SK-N-SH (cell line): ENCODE results near the gene C15orf39.

Source experiments
- CHD2 ChIP-seq: fragments of 150-350 bp; IDR thresholded peaks from 2 replicates; pipeline ENCODE4 v1.6.1; 2018; ENCODE audit warnings: low read length; ENCODE audit not compliant: partially characterized antibody
- EP300 ChIP-seq, 2 experiments: IDR thresholded peaks; 2 replicates each; pipeline versions ENCODE4 v1.4.0 to v1.6.1; 2012; ENCODE audit warnings: borderline replicate concordance in 1 of 2, low read depth in 1 of 2, low read length in 1 of 2
- GABPA ChIP-seq: IDR thresholded peaks from 2 replicates; pipeline ENCODE4 v1.4.0; 2012; ENCODE audit warnings: low read depth, mild to moderate bottlenecking
- POLR2AphosphoS5 ChIP-seq: IDR thresholded peaks from 2 replicates; pipeline ENCODE4 v1.6.1; 2012; ENCODE audit warnings: low read depth, low read length
- RAD21 ChIP-seq: IDR thresholded peaks from 2 replicates; pipeline ENCODE4 v1.6.1; 2012; ENCODE audit warnings: mild to moderate bottlenecking, low read length
- RXRA ChIP-seq: IDR thresholded peaks from 2 replicates; pipeline ENCODE4 v1.4.0; 2012; ENCODE audit warnings: low read depth, mild to moderate bottlenecking, borderline replicate concordance
- SIN3A ChIP-seq: IDR thresholded peaks from 2 replicates; pipeline ENCODE4 v1.6.1; 2012; ENCODE audit warnings: low read depth, mild to moderate bottlenecking, low read length, moderate library complexity, borderline replicate concordance
- YY1 ChIP-seq: IDR thresholded peaks from 2 replicates; pipeline ENCODE4 v1.4.0; 2012; ENCODE audit warnings: low read depth, mild to moderate bottlenecking
- TF ChIP-seq, protein P1 (sequence below): IDR thresholded peaks from 2 replicates; pipeline ENCODE4 v1.4.0; 2012; ENCODE audit warnings: low read depth
- TF ChIP-seq, protein P2 (sequence below): fragments of 200-600 bp; sonication (generic); IDR thresholded peaks from 2 replicates; pipeline ENCODE4 v1.6.1; 2017; ENCODE audit warnings: antibody characterized with exemption, mild to moderate bottlenecking, moderate library complexity
- TF ChIP-seq, protein P3 (sequence below): fragments of 150-350 bp; IDR thresholded peaks from 2 replicates; pipeline ENCODE4 v1.6.1; 2017; ENCODE audit warnings: antibody characterized with exemption, low read length, low read depth, borderline replicate concordance
- TF ChIP-seq, protein P4 (sequence below): fragments of 150-350 bp; IDR thresholded peaks from 2 replicates; pipeline ENCODE4 v1.6.1; 2016; ENCODE audit warnings: mild to moderate bottlenecking, low read depth, low read length
- TF ChIP-seq, protein P5 (sequence below): IDR thresholded peaks from 2 replicates; pipeline ENCODE4 v1.6.1; 2012; ENCODE audit warnings: mild to moderate bottlenecking, low read depth, low read length, moderate library complexity

DNA sequence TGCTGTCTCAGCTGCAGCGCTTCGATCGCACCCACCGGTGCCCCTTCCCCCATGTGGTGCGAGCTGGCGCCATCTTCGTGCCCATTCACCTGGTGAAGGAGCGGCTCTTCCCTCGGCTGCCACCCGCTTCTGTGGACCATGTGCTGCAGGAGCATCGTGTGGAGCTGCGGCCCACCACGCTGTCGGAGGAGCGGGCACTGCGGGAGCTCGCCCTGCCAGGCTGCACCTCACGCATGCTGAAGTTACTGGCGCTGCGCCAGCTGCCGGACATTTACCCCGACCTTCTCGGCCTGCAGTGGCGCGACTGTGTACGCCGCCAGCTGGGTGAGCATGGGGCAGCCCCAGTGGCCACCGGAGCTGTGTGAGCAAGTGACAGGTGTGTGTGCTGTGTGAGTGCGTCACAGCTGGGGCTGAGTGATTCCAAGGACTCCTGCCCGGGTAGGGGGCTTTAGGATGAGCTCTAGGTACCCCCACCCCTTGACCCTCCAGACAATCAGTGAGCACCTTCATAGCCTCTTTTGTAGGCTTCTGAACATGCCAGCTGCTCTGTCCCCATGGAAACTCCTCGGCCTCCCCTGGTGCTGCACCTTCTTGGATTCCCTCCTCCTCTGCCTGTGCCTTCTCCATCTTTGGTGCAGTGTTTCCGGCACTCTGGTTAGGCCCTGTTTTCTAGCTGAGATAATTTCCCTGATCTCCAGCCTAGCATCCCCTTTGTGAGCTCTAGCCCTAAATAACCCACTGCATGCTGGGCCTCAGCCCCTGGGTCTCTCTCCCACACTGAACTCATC, 7.0 kb downstream of the C15orf39 start:
- TF ChIP-seq, protein P1, sequence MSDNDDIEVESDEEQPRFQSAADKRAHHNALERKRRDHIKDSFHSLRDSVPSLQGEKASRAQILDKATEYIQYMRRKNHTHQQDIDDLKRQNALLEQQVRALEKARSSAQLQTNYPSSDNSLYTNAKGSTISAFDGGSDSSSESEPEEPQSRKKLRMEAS, result no peak
- no peak for TF ChIP-seq GABPA
- TF ChIP-seq EP300 (IDR thresholded peaks at IDR 0.05; ENCODE audit: borderline replicate concordance in 1 of 2, low read depth in 1 of 2, low read length in 1 of 2), result no peak
- no peak for TF ChIP-seq CHD2
- TF ChIP-seq, protein P2, sequence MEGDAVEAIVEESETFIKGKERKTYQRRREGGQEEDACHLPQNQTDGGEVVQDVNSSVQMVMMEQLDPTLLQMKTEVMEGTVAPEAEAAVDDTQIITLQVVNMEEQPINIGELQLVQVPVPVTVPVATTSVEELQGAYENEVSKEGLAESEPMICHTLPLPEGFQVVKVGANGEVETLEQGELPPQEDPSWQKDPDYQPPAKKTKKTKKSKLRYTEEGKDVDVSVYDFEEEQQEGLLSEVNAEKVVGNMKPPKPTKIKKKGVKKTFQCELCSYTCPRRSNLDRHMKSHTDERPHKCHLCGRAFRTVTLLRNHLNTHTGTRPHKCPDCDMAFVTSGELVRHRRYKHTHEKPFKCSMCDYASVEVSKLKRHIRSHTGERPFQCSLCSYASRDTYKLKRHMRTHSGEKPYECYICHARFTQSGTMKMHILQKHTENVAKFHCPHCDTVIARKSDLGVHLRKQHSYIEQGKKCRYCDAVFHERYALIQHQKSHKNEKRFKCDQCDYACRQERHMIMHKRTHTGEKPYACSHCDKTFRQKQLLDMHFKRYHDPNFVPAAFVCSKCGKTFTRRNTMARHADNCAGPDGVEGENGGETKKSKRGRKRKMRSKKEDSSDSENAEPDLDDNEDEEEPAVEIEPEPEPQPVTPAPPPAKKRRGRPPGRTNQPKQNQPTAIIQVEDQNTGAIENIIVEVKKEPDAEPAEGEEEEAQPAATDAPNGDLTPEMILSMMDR, result no peak
- TF ChIP-seq, protein P3, sequence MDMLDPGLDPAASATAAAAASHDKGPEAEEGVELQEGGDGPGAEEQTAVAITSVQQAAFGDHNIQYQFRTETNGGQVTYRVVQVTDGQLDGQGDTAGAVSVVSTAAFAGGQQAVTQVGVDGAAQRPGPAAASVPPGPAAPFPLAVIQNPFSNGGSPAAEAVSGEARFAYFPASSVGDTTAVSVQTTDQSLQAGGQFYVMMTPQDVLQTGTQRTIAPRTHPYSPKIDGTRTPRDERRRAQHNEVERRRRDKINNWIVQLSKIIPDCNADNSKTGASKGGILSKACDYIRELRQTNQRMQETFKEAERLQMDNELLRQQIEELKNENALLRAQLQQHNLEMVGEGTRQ, result no peak
- no peak for TF ChIP-seq YY1
- no peak for TF ChIP-seq POLR2AphosphoS5
- no peak for TF ChIP-seq RAD21
- TF ChIP-seq, protein P4, sequence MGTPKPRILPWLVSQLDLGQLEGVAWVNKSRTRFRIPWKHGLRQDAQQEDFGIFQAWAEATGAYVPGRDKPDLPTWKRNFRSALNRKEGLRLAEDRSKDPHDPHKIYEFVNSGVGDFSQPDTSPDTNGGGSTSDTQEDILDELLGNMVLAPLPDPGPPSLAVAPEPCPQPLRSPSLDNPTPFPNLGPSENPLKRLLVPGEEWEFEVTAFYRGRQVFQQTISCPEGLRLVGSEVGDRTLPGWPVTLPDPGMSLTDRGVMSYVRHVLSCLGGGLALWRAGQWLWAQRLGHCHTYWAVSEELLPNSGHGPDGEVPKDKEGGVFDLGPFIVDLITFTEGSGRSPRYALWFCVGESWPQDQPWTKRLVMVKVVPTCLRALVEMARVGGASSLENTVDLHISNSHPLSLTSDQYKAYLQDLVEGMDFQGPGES, result no peak
- TF ChIP-seq, protein P5, sequence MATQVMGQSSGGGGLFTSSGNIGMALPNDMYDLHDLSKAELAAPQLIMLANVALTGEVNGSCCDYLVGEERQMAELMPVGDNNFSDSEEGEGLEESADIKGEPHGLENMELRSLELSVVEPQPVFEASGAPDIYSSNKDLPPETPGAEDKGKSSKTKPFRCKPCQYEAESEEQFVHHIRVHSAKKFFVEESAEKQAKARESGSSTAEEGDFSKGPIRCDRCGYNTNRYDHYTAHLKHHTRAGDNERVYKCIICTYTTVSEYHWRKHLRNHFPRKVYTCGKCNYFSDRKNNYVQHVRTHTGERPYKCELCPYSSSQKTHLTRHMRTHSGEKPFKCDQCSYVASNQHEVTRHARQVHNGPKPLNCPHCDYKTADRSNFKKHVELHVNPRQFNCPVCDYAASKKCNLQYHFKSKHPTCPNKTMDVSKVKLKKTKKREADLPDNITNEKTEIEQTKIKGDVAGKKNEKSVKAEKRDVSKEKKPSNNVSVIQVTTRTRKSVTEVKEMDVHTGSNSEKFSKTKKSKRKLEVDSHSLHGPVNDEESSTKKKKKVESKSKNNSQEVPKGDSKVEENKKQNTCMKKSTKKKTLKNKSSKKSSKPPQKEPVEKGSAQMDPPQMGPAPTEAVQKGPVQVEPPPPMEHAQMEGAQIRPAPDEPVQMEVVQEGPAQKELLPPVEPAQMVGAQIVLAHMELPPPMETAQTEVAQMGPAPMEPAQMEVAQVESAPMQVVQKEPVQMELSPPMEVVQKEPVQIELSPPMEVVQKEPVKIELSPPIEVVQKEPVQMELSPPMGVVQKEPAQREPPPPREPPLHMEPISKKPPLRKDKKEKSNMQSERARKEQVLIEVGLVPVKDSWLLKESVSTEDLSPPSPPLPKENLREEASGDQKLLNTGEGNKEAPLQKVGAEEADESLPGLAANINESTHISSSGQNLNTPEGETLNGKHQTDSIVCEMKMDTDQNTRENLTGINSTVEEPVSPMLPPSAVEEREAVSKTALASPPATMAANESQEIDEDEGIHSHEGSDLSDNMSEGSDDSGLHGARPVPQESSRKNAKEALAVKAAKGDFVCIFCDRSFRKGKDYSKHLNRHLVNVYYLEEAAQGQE, result no peak
- no peak for TF ChIP-seq RXRA
- no peak for TF ChIP-seq SIN3A
